Common myeloid progenitor, CD34-positive (primary cell): ENCODE measurements around the gene DARS2.
"Not testable (repeated sequence)": the region's sequence is repeated elsewhere in the genome, so short reads cannot be mapped to it uniquely, and the experiment has no call there.

Experiments
- CTCF ChIA-PET: fragments of 350-600 bp; sonication (Branson Sonifier 250); formaldehyde crosslinking; loops from one replicate; lab custom pipeline; 2021; ENCODE audit warnings: antibody characterized with exemption; lab: Charles Lee
- POLR2A ChIA-PET: fragments of 350-600 bp; sonication (Branson Sonifier 250); formaldehyde crosslinking; loops from one replicate; lab custom pipeline; 2021; ENCODE audit warnings: antibody characterized with exemption; lab: Charles Lee
- DNase-seq, 3 donors: peaks; one replicate each; pipeline versions ENCODE4 v3.0.0 to v3.0.0-alpha.2; 2013
- H3K27ac ChIP-seq, 2 experiments: 1 replicate in 1 of 2; 2 replicates in 1 of 2; pipeline ENCODE4 v1.7.0; 2013; ENCODE audit warnings: inconsistent platforms in 2 of 2, low read length in 2 of 2, mild to moderate bottlenecking in 2 of 2, low read depth in 1 of 2, moderate library complexity in 1 of 2; ENCODE audit not compliant: severe bottlenecking in 2 of 2, insufficient read depth in 1 of 2, poor library complexity in 1 of 2
- H3K27me3 ChIP-seq, 5 experiments: replicated peaks in 2 of 5; 1 replicate in 3 of 5; 2 replicates in 2 of 5; pipeline versions ENCODE4 v1.6.1 to v1.7.0; 2013; ENCODE audit warnings: low read length in 4 of 5, mild to moderate bottlenecking in 2 of 5, moderate library complexity in 2 of 5, inconsistent platforms in 1 of 5; ENCODE audit not compliant: insufficient read depth in 5 of 5, control insufficient read depth in 4 of 5
- H3K36me3 ChIP-seq, 4 experiments: 1 replicate in 2 of 4; 2 replicates in 2 of 4; pipeline versions ENCODE4 v1.6.1 to v1.7.0; 2013; ENCODE audit warnings: low read length in 3 of 4, control low read depth in 1 of 4, mild to moderate bottlenecking in 1 of 4; ENCODE audit not compliant: control insufficient read depth in 4 of 4, insufficient read depth in 4 of 4
- H3K4me1 ChIP-seq, 4 experiments: 1 replicate in 3 of 4; 2 replicates in 1 of 4; pipeline versions ENCODE4 v1.6.1 to v1.7.1; 2013; ENCODE audit warnings: low read length in 3 of 4, mild to moderate bottlenecking in 3 of 4, control low read depth in 1 of 4, inconsistent platforms in 1 of 4, moderate library complexity in 1 of 4; ENCODE audit not compliant: control insufficient read depth in 4 of 4, insufficient read depth in 4 of 4; ENCODE audit errors: control extremely low read depth in 1 of 4
- H3K4me3 ChIP-seq, 7 experiments: 1 replicate in 4 of 7; 2 replicates in 3 of 7; pipeline versions ENCODE4 v1.5.1 to v1.7.0; 2013; ENCODE audit warnings: mild to moderate bottlenecking in 7 of 7, low read length in 6 of 7, moderate library complexity in 6 of 7, inconsistent platforms in 2 of 7, low read depth in 2 of 7, control low read depth in 1 of 7; ENCODE audit not compliant: insufficient read depth in 4 of 7, control insufficient read depth in 1 of 7; ENCODE audit errors: extremely low read depth in 1 of 7
- H3K9me3 ChIP-seq, 5 experiments: 1 replicate in 4 of 5; 2 replicates in 1 of 5; pipeline versions ENCODE4 v1.6.1 to v1.7.1; 2013; ENCODE audit warnings: low read length in 4 of 5, mild to moderate bottlenecking in 2 of 5, inconsistent platforms in 1 of 5, low read depth in 1 of 5, moderate library complexity in 1 of 5; ENCODE audit not compliant: control insufficient read depth in 4 of 5, insufficient read depth in 2 of 5; ENCODE audit errors: control extremely low read depth in 1 of 5
- WGBS: methylation state at CpG from one replicate; pipeline ENCODE4 v1.1.5; 2013; ENCODE audit not compliant: insufficient coverage; 5-methylcytosine and 5-hydroxymethylcytosine counted together

Gene DARS2

DNA sequence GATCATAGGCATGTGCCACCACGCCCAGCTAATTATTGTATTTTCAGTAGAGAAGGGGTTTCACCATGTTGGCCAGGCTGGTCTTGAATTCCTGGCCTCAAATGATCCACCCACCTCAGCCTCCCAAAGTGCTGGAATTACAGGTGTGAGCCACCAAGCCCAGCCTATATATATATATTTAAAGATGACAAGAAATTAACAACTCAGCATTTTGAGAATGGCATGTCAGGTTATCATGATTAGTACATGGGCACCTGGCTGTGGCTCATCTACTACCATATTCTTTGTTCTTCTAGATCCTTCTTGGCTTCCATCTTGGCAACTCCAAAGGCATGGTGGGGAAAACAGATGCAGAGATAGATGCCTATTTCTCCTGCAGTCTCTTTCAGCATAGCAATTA, 24.5 kb upstream of the DARS2 start:
- H3K27ac ChIP-seq, H3K27me3 ChIP-seq, H3K4me1 ChIP-seq, H3K4me3 ChIP-seq, H3K9me3 ChIP-seq, CTCF ChIA-PET, DNase-seq, POLR2A ChIA-PET: not testable (repeated sequence)
- peaks cover 7 to 27% (median 13%) of the 10 kb centered on the region in 4 experiments for H3K36me3 ChIP-seq
- 100% methylated on average over 1 of the region's 1 CpG for WGBS

DNA sequence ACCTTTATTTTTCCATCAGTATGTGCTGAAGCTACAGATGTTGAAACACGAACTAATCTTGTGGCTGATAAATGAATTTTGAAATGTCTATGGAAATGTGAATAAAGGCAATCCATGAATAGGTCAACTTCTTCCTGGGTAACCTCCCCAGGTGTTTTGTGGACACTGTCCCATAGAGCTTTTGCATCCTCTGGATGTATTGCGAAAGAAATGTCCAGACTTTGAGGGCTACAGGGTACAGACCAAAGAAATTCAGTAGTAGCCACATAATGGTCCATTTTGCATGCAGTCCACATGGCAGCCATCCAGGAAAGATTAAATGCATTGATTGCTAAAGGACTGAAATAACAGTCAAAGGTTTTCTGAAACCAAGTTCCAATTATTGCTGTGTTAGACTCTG, 21.5 kb upstream of the DARS2 start:
- CTCF ChIA-PET, result no interaction called here
- WGBS, result 100% methylated on average over 1 of the region's 2 CpGs
- POLR2A ChIA-PET, result no interaction called here

DNA sequence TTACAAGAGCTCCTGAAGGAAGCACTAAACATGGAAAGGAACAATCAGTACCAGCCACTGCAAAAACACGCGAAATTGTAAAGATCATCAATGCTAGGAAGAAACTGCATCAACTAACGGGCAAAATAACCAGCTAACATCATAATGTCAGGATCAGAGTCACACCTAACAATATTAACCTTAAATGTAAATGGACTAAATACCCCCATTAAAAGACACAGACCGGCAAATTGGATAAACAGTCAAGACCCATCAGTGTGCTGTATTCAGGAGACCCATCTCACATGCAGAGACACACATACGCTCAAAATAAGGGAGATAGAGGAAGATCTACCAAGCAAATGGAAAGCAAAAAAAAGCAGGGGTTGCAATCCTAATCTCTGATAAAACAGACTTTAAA, 10.8 kb upstream of the DARS2 start:
- H3K27me3 ChIP-seq, H3K4me1 ChIP-seq, H3K4me3 ChIP-seq, H3K9me3 ChIP-seq, H3K27ac ChIP-seq, DNase-seq: not testable (repeated sequence)
- 98% methylated on average over 3 of the region's 5 CpGs for WGBS
- POLR2A ChIA-PET, result interaction anchor here (0.6 kb wide), 1 partner anchor 19 kb away, joined by 3 read pairs; no protein-coding TSS in a partner anchor
- CTCF ChIA-PET, result interaction anchor here (0.6 kb wide), 1 partner anchor 41 kb away, joined by 3 read pairs; no protein-coding TSS in a partner anchor
- peaks cover 5 to 28% (median 7%) of the 10 kb centered on the region in 4 experiments for H3K36me3 ChIP-seq

More for the DNA sequence above, 21.5 kb upstream of the DARS2 start:
- no peak for DNase-seq
- Histone ChIP-seq H3K4me1 (no peaks in the 10 kb centered on the region), H3K9me3 (no peaks in the 10 kb centered on the region), H3K36me3 (peaks cover 14 to 43% (median 25%) of the 10 kb centered on the region in 4 experiments), H3K27me3 (no peaks in the 10 kb centered on the region), H3K27ac (no peak overlapping the region), H3K4me3 (no peak overlapping the region)

DNA sequence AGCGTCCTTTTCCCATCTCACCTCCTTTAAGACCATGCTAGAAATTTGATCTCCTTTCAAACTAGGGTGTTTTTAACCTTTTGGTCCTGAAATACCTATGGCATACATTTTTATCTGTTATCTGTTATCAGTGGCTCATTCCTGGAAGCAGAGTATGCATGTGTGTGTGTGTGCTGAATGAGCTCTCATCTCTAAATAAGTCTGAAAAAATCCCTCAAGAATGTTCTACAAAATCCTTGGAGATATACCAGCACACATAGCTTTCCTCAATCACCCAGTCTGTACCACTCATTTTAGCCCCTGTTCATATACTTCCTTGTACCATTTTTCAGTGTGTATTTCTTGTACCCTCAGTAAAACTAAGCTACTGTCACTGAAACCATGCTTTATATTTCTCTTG, 6.0 kb upstream of the DARS2 start:
- Histone ChIP-seq H3K9me3 (no peaks in the 10 kb centered on the region), H3K4me1 (peaks cover 6 to 15% (median 7%) of the 10 kb centered on the region in 4 experiments), H3K36me3 (peaks cover 4 to 21% (median 5%) of the 10 kb centered on the region in 4 experiments), H3K27me3 (no peaks in the 10 kb centered on the region), H3K27ac (no peak overlapping the region), H3K4me3 (no peak overlapping the region)
- CTCF ChIA-PET, result interaction anchor here (1.2 to 1.3 kb wide), 3 partner anchors 9 to 1076 kb away, joined by 3 read pairs; no protein-coding TSS in a partner anchor
- no CpG with 5 or more reads among the region's 1 CpG for WGBS
- POLR2A ChIA-PET, result no interaction called here
- DNase-seq, result no peak

DNA sequence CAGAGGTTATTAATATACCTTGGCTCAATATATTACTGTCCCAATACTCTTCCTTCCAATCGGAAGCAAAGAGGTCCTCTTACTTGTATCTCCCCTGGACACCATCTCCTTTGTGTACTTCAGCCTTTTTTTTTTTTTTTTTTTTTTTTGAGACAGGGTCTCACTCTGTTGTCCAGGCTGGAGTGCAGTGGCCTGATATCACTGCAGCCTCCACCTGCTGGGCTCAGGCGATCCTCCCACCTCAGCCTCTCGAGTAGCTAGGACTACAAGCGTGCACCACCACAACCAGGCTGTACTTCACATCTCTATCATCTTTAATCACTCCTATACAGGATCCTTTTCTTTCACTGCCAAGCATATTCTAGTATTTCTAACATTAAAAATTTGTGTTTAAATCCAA, 2.8 kb upstream of the DARS2 start:
- POLR2A ChIA-PET, result no interaction called here
- H3K27me3 ChIP-seq, result no peaks in the 10 kb centered on the region
- DNase-seq, result no peak
- CTCF ChIA-PET, result no interaction called here
- no peak overlapping the region for H3K4me3 ChIP-seq
- peaks cover 4 to 21% (median 5%) of the 10 kb centered on the region in 4 experiments for H3K36me3 ChIP-seq
- no peak overlapping the region for H3K27ac ChIP-seq
- peaks cover 9 to 21% (median 10%) of the 10 kb centered on the region in 4 experiments for H3K4me1 ChIP-seq
- WGBS, result 100% methylated on average over 2 of the region's 4 CpGs
- no peaks in the 10 kb centered on the region for H3K9me3 ChIP-seq

DNA sequence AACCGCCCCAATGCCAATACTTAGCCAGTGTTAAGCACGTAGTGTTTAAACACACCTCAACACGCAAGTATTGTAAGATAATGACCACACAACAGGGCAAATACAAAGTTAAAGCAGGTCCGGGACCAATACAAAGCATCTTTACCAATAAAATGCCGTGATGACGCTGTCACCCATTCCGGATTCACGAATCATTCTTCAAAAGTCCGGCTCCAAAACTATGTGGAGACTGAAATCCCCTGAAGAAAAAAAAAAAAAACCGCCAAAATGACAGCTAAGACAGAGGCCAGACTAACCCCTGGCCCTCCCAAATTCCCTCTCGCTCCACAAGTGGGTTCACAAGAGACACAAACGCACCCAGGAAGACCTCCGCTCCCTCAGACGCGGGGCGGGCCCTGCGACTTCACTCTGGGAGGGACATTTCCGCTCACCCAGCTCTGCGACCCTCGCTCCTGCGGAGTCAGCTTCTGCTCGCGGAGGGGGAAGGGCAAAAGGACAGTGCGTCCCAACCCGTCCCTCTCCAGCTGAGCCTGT, 625 bp upstream of the DARS2 start:
- H3K36me3 ChIP-seq, result peaks cover 0 to 13% (median 1%) of the 10 kb centered on the region in 4 experiments
- CTCF ChIA-PET, result interaction anchor here (1.0 to 2.0 kb wide), 4 partner anchors 395 to 1082 kb away, joined by 3 to 15 read pairs (median 6); no protein-coding TSS in a partner anchor
- WGBS, result 0% methylated on average over 20 of the region's 25 CpGs
- H3K9me3 ChIP-seq, result no peaks in the 10 kb centered on the region
- POLR2A ChIA-PET, result no interaction called here
- DNase-seq, result no peak
- H3K27me3 ChIP-seq, result no peaks in the 10 kb centered on the region
- peaks cover 9 to 29% (median 10%) of the 10 kb centered on the region in 4 experiments for H3K4me1 ChIP-seq
- peak overlapping the region; percentile 84 to 89 for H3K27ac ChIP-seq
- peak overlapping the region; percentile 79 to 100 (median 96) for H3K4me3 ChIP-seq

DNA sequence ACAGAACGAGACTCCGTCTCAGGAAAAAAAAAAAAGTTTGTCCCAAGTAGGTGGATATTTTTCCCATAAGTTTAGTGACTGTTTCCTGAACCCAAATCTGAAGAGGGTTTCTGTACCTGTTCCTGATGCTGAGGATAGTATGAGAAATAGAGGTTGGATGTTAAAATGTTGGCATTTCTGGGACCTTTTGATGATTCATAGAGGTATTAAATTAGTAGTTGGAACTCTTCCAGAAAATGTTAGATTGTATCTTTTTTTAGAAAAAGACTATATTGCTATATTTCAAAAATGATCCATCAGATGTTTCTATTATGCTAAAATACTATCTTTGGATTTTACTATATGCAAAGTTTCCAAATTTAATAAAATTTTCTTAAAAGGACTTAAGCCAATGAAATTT, 3.1 kb downstream of the DARS2 start:
- H3K27me3 ChIP-seq, result no peaks in the 10 kb centered on the region
- H3K27ac ChIP-seq, result no peak overlapping the region
- 89% methylated on average over 2 of the region's 2 CpGs for WGBS
- ChIA-PET CTCF (interaction anchor here (0.8 to 1.2 kb wide), 3 partner anchors 9 to 1084 kb away, joined by 3 to 6 read pairs (median 3); no protein-coding TSS in a partner anchor), POLR2A (no interaction called here)
- peaks cover under 1 to 14% (median 7%) of the 10 kb centered on the region in 4 experiments for H3K36me3 ChIP-seq
- no peaks in the 10 kb centered on the region for H3K9me3 ChIP-seq
- no peak for DNase-seq
- H3K4me3 ChIP-seq, result no peak overlapping the region
- H3K4me1 ChIP-seq, result peaks cover 9 to 23% (median 10%) of the 10 kb centered on the region in 4 experiments
